Ovary (tissue), 9 donors: ENCODE measurements around the gene PDZD4. TPM values are rescaled to one million over a fixed set of nuclear protein-coding genes. Genes with fewer than 3 reads are reported as not detected.

ENCODE experiments used
- DNase-seq, 5 donors: peaks; one replicate each; pipeline ENCODE4 v3.0.0-alpha.2; 2019 to 2020
- H3K27ac ChIP-seq, 2 donors: fragments of 200-600 bp; one replicate each; pipeline versions ENCODE4 v1.5.1 to v1.8.0; 2019 to 2022
- H3K27me3 ChIP-seq: fragments of 200-600 bp; one replicate; pipeline ENCODE4 v1.8.0; 2022
- H3K36me3 ChIP-seq: fragments of 200-600 bp; sonication (generic); one replicate; pipeline ENCODE4 v1.5.1; 2019
- H3K4me1 ChIP-seq: one replicate; pipeline ENCODE4 v1.8.1; 2013; ENCODE audit warnings: mild to moderate bottlenecking, moderate library complexity; ENCODE audit not compliant: insufficient read depth
- H3K4me3 ChIP-seq: fragments of 200-600 bp; sonication (generic); one replicate; pipeline ENCODE4 v1.5.1; 2017
- H3K9me3 ChIP-seq, 2 donors: fragments of 200-600 bp in 1 of 2; sonication (generic) in 1 of 2; one replicate each; pipeline versions ENCODE4 v1.5.1 to v1.8.1; 2013 to 2019; ENCODE audit warnings: mild to moderate bottlenecking in 1 of 2, moderate library complexity in 1 of 2
- EP300 ChIP-seq: sonication (generic); formaldehyde crosslinking; IDR thresholded peaks from one replicate; pipeline ENCODE4 v1.6.1; 2017; ENCODE audit warnings: antibody characterized with exemption
- POLR2A ChIP-seq: fragments of 450-650 bp; IDR thresholded peaks from one replicate; pipeline ENCODE4 v1.6.1; 2017; ENCODE audit warnings: antibody characterized with exemption, mild to moderate bottlenecking, moderate library complexity
- WGBS, 3 donors: extraction: QIAGEN DNeasy Blood & Tissue Kit in 1 of 3; methylation state at CpG; one replicate each; pipeline versions ENCODE4 v1.1.5 to v1.1.7; 2013 to 2017; 5-methylcytosine and 5-hydroxymethylcytosine counted together
- intact Hi-C, 4 donors: fragments of 100-400 bp; cut with DNase I; formaldehyde crosslinking; loops; one replicate each; pipeline versions ENCODE4 v1.11.0 to v1.15.1; 2022 to 2023
- polyA plus RNA-seq, 2 donors: library from polyadenylated mRNA; stranded (reverse); fragments of 200-250 nt in 1 of 2; fragments of 350-450 nt in 1 of 2; fragmentation: Illumina TruSeq in 1 of 2; extraction: RNeasy Lipid Tissue Mini Kit (QIAGEN cat#74804) in 1 of 2; gene quantifications; one replicate each; pipeline ENCODE4 v1.2.3, GENCODE V29; 2013 to 2014
- total RNA-seq, 7 donors: library from RNA; depleted of rRNA in 2 of 7; stranded (reverse); fragments of >200 nt in 2 of 7; fragmentation: NEBNext Ultra II Directional in 3 of 7; extraction: Animal tissue kit (Norgen Biotek cat#: 25700) in 3 of 7; gene quantifications; one replicate each; pipeline versions ENCODE4 v1.1.0 to v1.2.4, GENCODE V29; 2016 to 2023
- TF ChIP-seq, protein P1 (sequence below), 3 donors: fragments of 450-650 bp in 2 of 3; fragments of 200-600 bp in 1 of 3; IDR thresholded peaks; one replicate each; pipeline versions ENCODE4 v1.5.1 to v1.8.0; 2016 to 2022; ENCODE audit warnings: antibody characterized with exemption in 3 of 3, mild to moderate bottlenecking in 1 of 3
- donor health status: DM: no; HTN: no; CAD: no; lungs with moderate emphysema.
- donor health status: DM: no; HTN: no; CAD: no.
- donor health status: Bipolar disorder and iron deficiency.
- donor health status: DM: yes; HTN: yes; CAD: no.
- donor health status: DM: no; HTN: no; CAD: no.
- donor health status: DM: yes; HTN: yes; CAD: no.

PDZD4 gene
- total and polyA plus RNA-seq, 9 donors, result 0.73 to 8.6 (median 2.2) TPM

GRCh38 chrX:153854702-153855101 lies 24.4 kb upstream of the PDZD4 start:
- WGBS, 3 donors, result 78 to 83% (median 82%) methylated on average over 9 of the region's 9 CpGs
- no peak for TF ChIP-seq POLR2A
- no peak for TF ChIP-seq EP300
- TF ChIP-seq, protein P1, sequence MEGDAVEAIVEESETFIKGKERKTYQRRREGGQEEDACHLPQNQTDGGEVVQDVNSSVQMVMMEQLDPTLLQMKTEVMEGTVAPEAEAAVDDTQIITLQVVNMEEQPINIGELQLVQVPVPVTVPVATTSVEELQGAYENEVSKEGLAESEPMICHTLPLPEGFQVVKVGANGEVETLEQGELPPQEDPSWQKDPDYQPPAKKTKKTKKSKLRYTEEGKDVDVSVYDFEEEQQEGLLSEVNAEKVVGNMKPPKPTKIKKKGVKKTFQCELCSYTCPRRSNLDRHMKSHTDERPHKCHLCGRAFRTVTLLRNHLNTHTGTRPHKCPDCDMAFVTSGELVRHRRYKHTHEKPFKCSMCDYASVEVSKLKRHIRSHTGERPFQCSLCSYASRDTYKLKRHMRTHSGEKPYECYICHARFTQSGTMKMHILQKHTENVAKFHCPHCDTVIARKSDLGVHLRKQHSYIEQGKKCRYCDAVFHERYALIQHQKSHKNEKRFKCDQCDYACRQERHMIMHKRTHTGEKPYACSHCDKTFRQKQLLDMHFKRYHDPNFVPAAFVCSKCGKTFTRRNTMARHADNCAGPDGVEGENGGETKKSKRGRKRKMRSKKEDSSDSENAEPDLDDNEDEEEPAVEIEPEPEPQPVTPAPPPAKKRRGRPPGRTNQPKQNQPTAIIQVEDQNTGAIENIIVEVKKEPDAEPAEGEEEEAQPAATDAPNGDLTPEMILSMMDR (IDR thresholded peaks at IDR 0.05), result no peak
- Histone ChIP-seq H3K27me3 (no peaks in the 10 kb centered on the region), H3K4me3 (no peak overlapping the region), H3K27ac (no peak overlapping the region), H3K4me1 (no peaks in the 10 kb centered on the region), H3K36me3 (no peaks in the 10 kb centered on the region), H3K9me3 (no peaks in the 10 kb centered on the region)
- DNase-seq, result no peak
- intact Hi-C loops, result no loop called here

DNA sequence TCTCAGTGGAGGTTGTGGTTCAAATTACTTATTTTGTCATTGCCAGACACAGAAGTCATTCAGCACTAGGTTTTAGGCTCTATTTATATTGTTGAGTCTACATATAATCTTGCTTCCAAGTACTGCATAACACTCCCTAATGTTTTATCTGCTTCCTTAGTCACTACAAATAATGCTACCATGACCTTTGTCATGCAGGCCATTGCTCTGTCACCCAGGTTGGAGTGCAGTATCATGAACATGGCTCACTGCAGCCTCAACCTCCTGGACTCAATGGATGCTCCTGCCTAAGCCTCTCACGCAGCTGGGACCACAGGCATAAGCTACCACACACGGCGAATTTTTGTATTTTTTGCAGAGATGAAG lies 23.5 kb upstream of the PDZD4 start:
- TF ChIP-seq, protein P1 (IDR thresholded peaks at IDR 0.05), result no peak
- TF ChIP-seq POLR2A, result no peak
- no peak for TF ChIP-seq EP300
- no peak overlapping the region for H3K27ac ChIP-seq
- no peaks in the 10 kb centered on the region for H3K36me3 ChIP-seq
- H3K4me3 ChIP-seq, result no peak overlapping the region
- H3K27me3 ChIP-seq, result no peaks in the 10 kb centered on the region
- DNase-seq, result no peak
- intact Hi-C loops, result no loop called here
- H3K4me1 ChIP-seq, result no peaks in the 10 kb centered on the region
- WGBS, 3 donors, result 72 to 82% (median 81%) methylated on average over 3 of the region's 3 CpGs
- no peaks in the 10 kb centered on the region for H3K9me3 ChIP-seq

DNA sequence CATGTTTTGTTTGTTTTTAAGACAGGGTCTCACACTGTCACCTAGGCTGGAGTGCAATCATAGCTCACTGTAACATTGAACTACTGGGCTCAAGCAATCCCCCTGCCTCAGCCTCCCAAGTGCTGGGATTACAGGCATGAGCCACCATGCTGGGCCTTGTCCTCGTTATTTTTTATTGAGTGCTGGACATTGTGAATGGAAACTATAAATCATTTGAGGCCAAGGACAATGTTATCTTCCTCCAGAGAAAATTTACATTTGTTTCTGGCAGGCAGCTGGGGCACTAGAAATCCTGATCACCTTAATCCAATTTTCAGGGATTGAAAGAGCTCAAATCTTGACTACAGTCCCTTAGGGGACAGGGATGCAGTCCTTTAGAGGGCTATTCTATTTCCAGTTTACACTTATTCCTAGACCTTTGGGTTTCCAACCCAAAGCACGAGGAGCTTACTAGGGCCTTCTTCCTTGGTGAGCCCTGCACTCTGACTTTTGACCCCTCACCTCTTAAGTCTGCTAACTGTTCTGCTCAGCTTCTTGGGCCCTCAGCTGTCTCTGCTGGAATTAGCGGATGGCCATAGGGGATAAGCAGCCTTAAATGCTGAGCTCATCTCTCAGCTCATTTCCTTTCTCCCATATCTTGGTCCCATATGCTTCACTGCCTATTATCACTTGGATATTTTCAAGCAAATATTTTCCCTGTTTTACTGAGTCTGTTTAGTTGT lies 23.0 kb upstream of the PDZD4 start:
- TF ChIP-seq EP300 (no peak), POLR2A (no peak)
- TF ChIP-seq, protein P1 (IDR thresholded peaks at IDR 0.05), result no peak
- no peaks in the 10 kb centered on the region for H3K27me3 ChIP-seq
- no peaks in the 10 kb centered on the region for H3K36me3 ChIP-seq
- intact Hi-C loops, result no loop called here
- H3K4me1 ChIP-seq, result no peaks in the 10 kb centered on the region
- no peak for DNase-seq
- no peak overlapping the region for H3K27ac ChIP-seq
- 41 to 52% (median 46%) methylated on average over 3 of the region's 3 CpGs for WGBS, 3 donors
- H3K9me3 ChIP-seq, result no peaks in the 10 kb centered on the region
- no peak overlapping the region for H3K4me3 ChIP-seq

GRCh38 chrX:153851981-153852380 lies 21.6 kb upstream of the PDZD4 start:
- H3K4me3 ChIP-seq, result no peak overlapping the region
- TF ChIP-seq, protein P1 (IDR thresholded peaks at IDR 0.05), result no peak
- TF ChIP-seq EP300 (no peak), POLR2A (no peak)
- intact Hi-C loops, result no loop called here
- H3K4me1 ChIP-seq, result no peaks in the 10 kb centered on the region
- H3K9me3 ChIP-seq, result no peaks in the 10 kb centered on the region
- WGBS, 3 donors, result 70 to 79% (median 75%) methylated on average over 3 of the region's 3 CpGs
- no peak for DNase-seq
- no peak overlapping the region for H3K27ac ChIP-seq
- H3K27me3 ChIP-seq, result no peaks in the 10 kb centered on the region
- no peaks in the 10 kb centered on the region for H3K36me3 ChIP-seq
